Activated CD4-positive, alpha-beta T cell treated with anti-CD3 and anti-CD28 coated beads for 36 hours (primary cell): ENCODE data around the gene INSR. TPM values are rescaled to one million over a fixed set of nuclear protein-coding genes. Genes with fewer than 3 reads are reported as not detected.

Experiments used
- ATAC-seq: fragments of 200-7000 bp; cut with Tn5 transposase; one replicate; pipeline ENCODE4 v1.10.0; 2021; ENCODE audit warnings: mild to moderate bottlenecking, moderate library complexity
- CTCF ChIA-PET: fragments of 350-600 bp; sonication (Branson Sonifier 250); formaldehyde crosslinking; loops from one replicate; lab custom pipeline; 2021; ENCODE audit warnings: antibody characterized with exemption; lab: Charles Lee
- POLR2A ChIA-PET: fragments of 350-600 bp; sonication (Branson Sonifier 250); formaldehyde crosslinking; loops from one replicate; lab custom pipeline; 2021; ENCODE audit warnings: antibody characterized with exemption, inconsistent platforms; lab: Charles Lee
- DNase-seq: peaks from one replicate; pipeline ENCODE4 v3.0.0-alpha.2; 2020
- H3K27ac Mint-ChIP-seq: one replicate; pipeline ENCODE4 v1.8.0; 2021; ENCODE audit warnings: mixed read lengths
- H3K27me3 Mint-ChIP-seq: one replicate; pipeline ENCODE4 v1.8.0; 2021; ENCODE audit warnings: mixed read lengths
- H3K36me3 Mint-ChIP-seq: one replicate; pipeline ENCODE4 v1.8.0; 2021; ENCODE audit warnings: low read depth, mixed read lengths
- H3K4me1 Mint-ChIP-seq: one replicate; pipeline ENCODE4 v1.8.0; 2021; ENCODE audit warnings: mixed read lengths
- H3K4me3 Mint-ChIP-seq: one replicate; pipeline ENCODE4 v1.8.0; 2021; ENCODE audit warnings: mild to moderate bottlenecking, moderate library complexity, mixed read lengths
- H3K9me3 Mint-ChIP-seq: one replicate; pipeline ENCODE4 v1.8.0; 2021; ENCODE audit warnings: low read depth, mixed read lengths
- intact Hi-C, 2 experiments: fragments of 100-400 bp; cut with DNase I in 1 of 2; cut with micrococcal nuclease in 1 of 2; formaldehyde crosslinking; loops; one replicate each; pipeline versions ENCODE4 v1.14.2 to v1.15.1; 2022 to 2024; cut with DNase I, micrococcal nuclease
- total RNA-seq, 2 experiments: library from RNA; stranded (reverse); gene quantifications; one replicate each; pipeline ENCODE4 v1.2.3, GENCODE V29; 2021

The INSR gene
- total RNA-seq, 2 experiments from 2014 or later, result 3.5 to 4.2 TPM

DNA sequence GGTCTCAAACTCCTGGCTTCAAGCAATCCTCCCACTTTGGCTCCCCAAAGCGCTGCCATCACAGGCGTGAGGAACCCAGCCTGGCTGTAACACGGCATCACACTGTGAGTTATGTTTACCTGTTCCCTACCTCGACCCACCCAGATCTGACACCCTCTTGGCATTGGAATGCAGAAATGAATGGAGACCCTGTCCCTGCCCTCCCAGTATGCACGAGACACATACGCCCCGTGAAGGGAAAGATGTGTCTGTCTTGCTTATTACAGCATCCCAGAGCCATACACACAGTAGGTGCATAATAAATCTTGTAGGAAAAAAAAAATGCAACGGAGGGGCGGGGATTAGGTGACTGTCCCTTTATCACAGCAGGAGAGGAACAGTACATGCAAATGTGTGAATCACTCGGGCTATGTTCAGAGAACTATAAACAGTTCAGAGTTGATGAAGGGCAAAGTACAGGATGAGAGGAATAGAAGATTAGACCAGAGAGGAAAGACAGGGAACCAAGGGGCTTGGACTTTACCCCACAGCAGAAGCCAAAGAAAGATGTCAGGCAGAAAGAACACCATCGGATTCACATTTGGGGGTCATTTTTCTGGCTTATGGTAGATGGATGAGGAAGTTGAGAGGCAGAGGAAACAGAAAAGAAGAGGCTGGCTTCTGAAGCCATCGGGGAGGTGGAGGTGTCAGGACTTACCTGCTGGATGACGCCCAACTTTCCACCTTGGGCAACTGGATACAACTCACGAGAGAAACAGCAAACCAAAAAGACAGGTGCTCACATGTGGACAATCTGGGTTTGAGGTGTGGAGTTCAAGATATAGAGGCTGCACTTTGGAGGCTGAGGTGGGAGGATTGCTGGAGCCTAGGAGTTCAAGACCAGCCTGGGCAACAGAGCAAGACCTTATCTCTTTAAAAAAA is 94.3 kb downstream of the INSR start:
- Mint-ChIP-seq H3K27me3 (peaks cover 13% of the 10 kb centered on the region), H3K4me1 (peaks cover 16% of the 10 kb centered on the region), H3K4me3 (no peak overlapping the region), H3K36me3 (no peaks in the 10 kb centered on the region), H3K9me3 (no peaks in the 10 kb centered on the region), H3K27ac (no peak overlapping the region)
- ChIA-PET POLR2A (interaction anchor here (0.7 kb wide), 1 partner anchor 16 kb away, joined by 6 read pairs; no protein-coding TSS in a partner anchor), CTCF (interaction anchor here (0.6 to 1.3 kb wide), 4 partner anchors 9 to 729 kb away, joined by 3 to 4 read pairs (median 4); no protein-coding TSS in a partner anchor)
- DNase-seq (no peak), ATAC-seq (no peak)
- intact Hi-C loops, result loop anchor here (2.0 to 5.0 kb wide), 6 partner anchors 15 to 1513 kb away; partner anchors contain the start of genes ARHGEF18 (in 1 of the 2) and RANBP3 (in 1 of the 2)

DNA sequence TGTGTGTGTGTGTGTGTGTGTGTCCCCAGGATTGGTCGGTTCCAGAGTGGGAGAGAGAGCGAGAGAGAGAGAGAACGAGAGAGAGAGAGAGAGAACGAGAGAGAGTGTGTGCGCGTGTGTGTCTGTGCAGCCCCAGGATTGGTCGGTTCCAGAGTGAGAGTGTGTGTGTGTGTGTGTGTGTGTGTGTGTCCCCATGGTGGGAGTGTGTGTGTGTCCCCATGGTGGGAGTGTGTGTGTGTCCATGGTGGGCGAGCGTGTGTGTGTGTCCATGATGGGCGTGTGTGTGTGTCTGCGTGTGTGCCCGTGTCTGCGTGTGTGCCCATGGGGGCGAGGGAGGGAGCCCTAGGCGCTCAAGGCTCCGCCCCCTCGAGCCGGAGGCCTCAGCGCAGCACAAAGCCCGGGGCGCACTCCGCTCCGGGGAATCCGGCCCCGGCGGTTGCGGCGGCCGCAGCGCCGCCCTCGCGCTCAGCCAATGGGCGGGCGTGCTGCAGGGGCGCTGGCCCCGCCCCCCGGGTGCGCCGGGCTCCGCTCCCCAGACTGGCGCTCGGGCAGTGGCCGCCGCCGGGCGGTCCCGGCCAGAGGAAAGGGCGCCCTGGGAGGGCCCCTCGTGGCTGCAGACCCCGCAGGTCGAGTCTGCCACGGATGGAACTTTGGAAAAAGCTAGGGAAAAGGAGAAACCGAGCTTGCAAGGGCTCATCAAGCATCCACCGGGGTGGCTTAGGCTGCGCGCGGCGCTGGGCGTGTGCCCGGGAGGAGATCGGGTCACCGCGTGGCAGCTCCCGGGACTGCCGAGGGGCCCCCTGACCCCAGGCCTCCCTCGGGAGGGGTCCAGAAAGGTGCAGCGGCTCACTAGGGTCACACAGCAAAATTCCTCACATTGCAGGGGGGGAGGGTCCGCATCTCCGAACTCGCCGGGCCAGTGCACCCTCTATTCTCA is 96.2 kb downstream of the INSR start:
- DNase-seq (peak; percentile 95), ATAC-seq (peak; percentile 84)
- Mint-ChIP-seq H3K27ac (peak overlapping the region; percentile 88), H3K27me3 (peaks cover 21% of the 10 kb centered on the region), H3K4me3 (peak overlapping the region; percentile 77), H3K9me3 (no peaks in the 10 kb centered on the region), H3K36me3 (no peaks in the 10 kb centered on the region), H3K4me1 (peaks cover 16% of the 10 kb centered on the region)
- intact Hi-C loops, result loop anchor here (1.0 to 5.0 kb wide), 13 partner anchors 12 to 1511 kb away; partner anchors contain the start of genes INSR (in 2 of the 2), ARHGEF18 (in 1 of the 2), PET100 (in 1 of the 2) and PNPLA6 (in 1 of the 2)
- POLR2A ChIA-PET, result no interaction called here
- CTCF ChIA-PET, result no interaction called here

DNA sequence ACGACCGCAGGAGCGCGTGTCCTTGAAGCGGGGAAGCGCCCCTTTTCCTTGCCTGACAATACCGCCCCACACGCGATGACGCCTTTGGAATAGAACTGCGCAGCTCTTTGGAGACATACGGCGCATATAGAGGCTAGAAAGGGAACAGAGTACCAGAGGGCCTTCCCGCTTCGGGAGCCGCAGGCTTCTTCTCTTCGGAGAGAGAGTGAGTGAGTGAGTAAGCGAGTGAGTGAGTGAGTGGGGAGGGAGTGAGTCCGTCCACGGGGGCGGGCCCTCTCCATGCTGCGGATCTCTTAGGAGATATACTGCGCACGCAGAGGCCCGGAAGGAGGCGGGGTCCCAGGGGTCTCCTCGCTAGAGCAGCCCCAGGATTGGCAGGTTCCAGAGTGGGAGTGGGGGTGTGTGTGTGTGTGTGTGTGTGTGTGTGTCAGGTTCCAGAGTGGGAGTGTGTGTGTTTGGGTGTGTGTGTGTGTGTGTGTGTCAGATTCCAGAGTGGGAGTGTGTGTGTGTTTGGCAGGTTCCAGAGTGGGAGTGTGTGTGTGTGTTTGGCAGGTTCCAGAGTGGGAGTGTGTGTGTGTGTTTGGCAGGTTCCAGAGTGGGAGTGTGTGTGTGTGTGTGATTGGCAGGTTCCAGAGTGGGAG is 97.0 kb downstream of the INSR start:
- no peaks in the 10 kb centered on the region for H3K9me3 Mint-ChIP-seq
- H3K36me3 Mint-ChIP-seq, result no peaks in the 10 kb centered on the region
- H3K27ac Mint-ChIP-seq, result peak overlapping the region; percentile 88
- peaks cover 24% of the 10 kb centered on the region for H3K27me3 Mint-ChIP-seq
- ChIA-PET CTCF (interaction anchor here (1.3 kb wide), 1 partner anchor 10 kb away, joined by 4 read pairs; no protein-coding TSS in a partner anchor), POLR2A (interaction anchor here (0.5 to 1.1 kb wide), 2 partner anchors 12 to 200 kb away, joined by 3 to 7 read pairs; no protein-coding TSS in a partner anchor)
- ATAC-seq, result peak; percentile 80
- DNase-seq, result peak; percentile 96
- peaks cover 22% of the 10 kb centered on the region for H3K4me1 Mint-ChIP-seq
- intact Hi-C loops, result loop anchor here (1.0 to 5.0 kb wide), 7 partner anchors 11 to 1510 kb away; partner anchors contain the start of genes ARHGEF18 (in 1 of the 2), PNPLA6 (in 1 of the 2) and RANBP3 (in 1 of the 2)
- H3K4me3 Mint-ChIP-seq, result peak overlapping the region; percentile 77

DNA sequence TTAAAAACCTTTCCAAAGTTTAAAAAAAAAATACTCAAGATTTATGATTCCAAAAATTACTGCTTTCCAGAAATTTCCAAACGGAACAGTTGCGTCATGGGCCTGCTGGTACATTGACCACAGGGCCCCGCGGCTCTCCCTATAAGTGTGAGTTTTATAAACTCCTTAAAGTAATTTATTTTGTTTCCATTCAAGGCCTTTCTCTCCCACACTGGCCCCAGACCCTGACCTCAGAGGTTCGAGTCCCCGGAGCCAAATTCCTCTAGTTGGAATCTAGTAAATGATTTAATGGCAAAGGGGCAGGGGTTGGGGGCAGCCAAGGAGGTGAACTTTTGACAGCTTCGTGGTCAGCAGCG is 97.5 kb downstream of the INSR start:
- no peaks in the 10 kb centered on the region for H3K9me3 Mint-ChIP-seq
- no peaks in the 10 kb centered on the region for H3K36me3 Mint-ChIP-seq
- ChIA-PET CTCF (interaction anchor here (0.7 to 1.3 kb wide), 3 partner anchors 10 to 187 kb away, joined by 3 to 4 read pairs (median 3); no protein-coding TSS in a partner anchor), POLR2A (interaction anchor here (0.5 to 1.1 kb wide), 2 partner anchors 12 to 201 kb away, joined by 3 to 7 read pairs; no protein-coding TSS in a partner anchor)
- intact Hi-C loops, result loop anchor here (1.0 to 5.0 kb wide), 7 partner anchors 10 to 1509 kb away; partner anchors contain the start of genes ARHGEF18 (in 1 of the 2), PNPLA6 (in 1 of the 2) and RANBP3 (in 1 of the 2)
- H3K4me1 Mint-ChIP-seq, result peaks cover 27% of the 10 kb centered on the region
- ATAC-seq, result no peak
- no peak for DNase-seq
- peak overlapping the region; percentile 77 for H3K4me3 Mint-ChIP-seq
- peak overlapping the region; percentile 88 for H3K27ac Mint-ChIP-seq
- peaks cover 24% of the 10 kb centered on the region for H3K27me3 Mint-ChIP-seq

DNA sequence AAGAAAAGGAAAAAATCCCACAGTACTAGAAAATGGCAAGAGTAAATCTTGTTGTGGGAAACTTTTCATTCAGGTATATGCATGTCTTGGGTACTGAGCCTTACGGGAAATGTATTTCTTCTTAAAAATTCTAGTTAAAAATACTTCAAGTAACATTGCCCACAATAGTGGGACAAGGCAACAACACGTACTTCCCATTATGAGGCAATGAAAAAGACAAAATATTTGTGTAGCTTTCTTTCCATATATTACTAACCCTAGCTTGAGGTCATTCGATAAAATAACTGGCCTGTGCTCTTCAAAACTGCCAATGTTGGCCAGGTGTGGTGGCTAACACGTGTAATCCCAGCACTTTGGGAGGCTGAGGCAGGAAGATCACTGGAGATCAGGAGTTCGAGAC is 99.2 kb downstream of the INSR start:
- DNase-seq (no peak), ATAC-seq (no peak)
- Mint-ChIP-seq H3K27me3 (peaks cover 22% of the 10 kb centered on the region), H3K4me1 (peaks cover 30% of the 10 kb centered on the region), H3K27ac (no peak overlapping the region), H3K9me3 (no peaks in the 10 kb centered on the region), H3K36me3 (no peaks in the 10 kb centered on the region), H3K4me3 (no peak overlapping the region)
- intact Hi-C loops, result loop anchor here (5.0 kb wide), 5 partner anchors 147 to 1508 kb away; partner anchors contain the start of genes ARHGEF18 (in 1 of the 2) and RANBP3 (in 1 of the 2)
- POLR2A ChIA-PET, result no interaction called here
- CTCF ChIA-PET, result interaction anchor here (0.9 kb wide), 1 partner anchor 11 kb away, joined by 3 read pairs; no protein-coding TSS in a partner anchor

DNA sequence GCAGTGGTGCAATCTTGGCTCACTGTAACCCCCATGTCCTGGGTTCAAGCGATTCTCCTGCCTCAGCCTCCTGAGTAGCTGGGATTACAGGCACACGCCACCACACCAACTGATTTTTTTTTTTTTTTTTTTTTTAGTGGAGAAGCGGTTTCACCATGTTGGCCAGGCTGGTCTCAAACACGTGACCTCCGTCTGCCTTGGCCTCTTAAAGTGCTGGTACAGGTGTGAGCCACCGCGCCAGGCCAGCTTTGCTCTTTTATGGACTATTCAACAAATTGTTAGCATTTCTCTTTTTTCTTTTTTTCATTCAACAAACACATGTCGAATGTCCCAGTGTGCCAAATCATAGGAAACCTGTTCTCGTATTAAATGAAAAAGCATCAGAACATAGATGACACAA is 99.6 kb downstream of the INSR start:
- ChIA-PET CTCF (interaction anchor here (0.9 kb wide), 1 partner anchor 11 kb away, joined by 3 read pairs; no protein-coding TSS in a partner anchor), POLR2A (no interaction called here)
- no peak overlapping the region for H3K4me3 Mint-ChIP-seq
- no peaks in the 10 kb centered on the region for H3K9me3 Mint-ChIP-seq
- ATAC-seq, result no peak
- intact Hi-C loops, result no loop called here
- DNase-seq, result no peak
- peaks cover 27% of the 10 kb centered on the region for H3K4me1 Mint-ChIP-seq
- peaks cover 17% of the 10 kb centered on the region for H3K27me3 Mint-ChIP-seq
- no peak overlapping the region for H3K27ac Mint-ChIP-seq
- no peaks in the 10 kb centered on the region for H3K36me3 Mint-ChIP-seq

DNA sequence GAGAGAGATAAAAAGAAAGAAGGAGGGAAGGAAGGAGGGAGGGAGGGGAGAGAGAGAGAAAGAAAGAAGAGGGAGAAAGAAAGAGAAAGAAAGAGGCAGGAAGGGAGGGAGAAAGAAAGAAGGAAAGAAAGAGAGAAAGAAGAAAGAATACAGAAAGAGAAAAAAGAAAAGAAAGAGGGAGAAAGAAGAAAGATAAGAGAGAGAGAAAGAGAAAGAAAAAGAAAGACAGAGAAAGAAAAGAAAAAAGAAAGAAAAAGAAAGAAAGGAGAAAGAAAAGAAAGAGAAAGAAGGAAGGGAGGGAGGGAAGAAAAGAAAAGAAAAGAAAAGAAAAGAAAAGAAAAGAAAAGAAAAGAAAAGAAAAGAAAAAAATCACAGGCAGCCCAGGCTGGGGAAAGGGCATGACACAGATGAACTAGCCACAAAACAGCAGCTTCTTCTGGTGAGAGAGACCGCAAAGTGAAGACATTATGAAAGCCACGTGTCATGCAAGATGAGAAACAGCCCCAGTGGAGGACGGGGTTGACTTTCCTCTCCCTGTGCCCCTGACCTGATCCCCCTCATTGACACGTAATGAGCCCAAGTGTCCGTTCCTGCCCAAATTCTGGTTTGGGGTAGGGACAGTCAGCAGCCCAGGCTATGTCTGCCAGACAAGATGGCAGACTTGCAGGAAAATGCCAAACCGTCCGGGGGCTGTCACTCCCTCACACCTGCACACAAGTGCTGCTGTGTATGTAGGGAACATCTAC is 102.1 kb downstream of the INSR start:
- ChIA-PET POLR2A (no interaction called here), CTCF (interaction anchor here (0.8 kb wide), 1 partner anchor 9 kb away, joined by 3 read pairs; no protein-coding TSS in a partner anchor)
- peak; percentile 63 for ATAC-seq
- peak overlapping the region; percentile 19 for H3K27ac Mint-ChIP-seq
- peak overlapping the region; percentile 32 for H3K4me3 Mint-ChIP-seq
- H3K36me3 Mint-ChIP-seq, result no peaks in the 10 kb centered on the region
- no peaks in the 10 kb centered on the region for H3K9me3 Mint-ChIP-seq
- DNase-seq, result peak; percentile 68
- intact Hi-C loops, result loop anchor here in 1 of 2 experiments (2.0 kb wide), 1 partner anchor 13 kb away; no protein-coding TSS in a partner anchor
- peaks cover 23% of the 10 kb centered on the region for H3K4me1 Mint-ChIP-seq
- H3K27me3 Mint-ChIP-seq, result peaks cover 13% of the 10 kb centered on the region

DNA sequence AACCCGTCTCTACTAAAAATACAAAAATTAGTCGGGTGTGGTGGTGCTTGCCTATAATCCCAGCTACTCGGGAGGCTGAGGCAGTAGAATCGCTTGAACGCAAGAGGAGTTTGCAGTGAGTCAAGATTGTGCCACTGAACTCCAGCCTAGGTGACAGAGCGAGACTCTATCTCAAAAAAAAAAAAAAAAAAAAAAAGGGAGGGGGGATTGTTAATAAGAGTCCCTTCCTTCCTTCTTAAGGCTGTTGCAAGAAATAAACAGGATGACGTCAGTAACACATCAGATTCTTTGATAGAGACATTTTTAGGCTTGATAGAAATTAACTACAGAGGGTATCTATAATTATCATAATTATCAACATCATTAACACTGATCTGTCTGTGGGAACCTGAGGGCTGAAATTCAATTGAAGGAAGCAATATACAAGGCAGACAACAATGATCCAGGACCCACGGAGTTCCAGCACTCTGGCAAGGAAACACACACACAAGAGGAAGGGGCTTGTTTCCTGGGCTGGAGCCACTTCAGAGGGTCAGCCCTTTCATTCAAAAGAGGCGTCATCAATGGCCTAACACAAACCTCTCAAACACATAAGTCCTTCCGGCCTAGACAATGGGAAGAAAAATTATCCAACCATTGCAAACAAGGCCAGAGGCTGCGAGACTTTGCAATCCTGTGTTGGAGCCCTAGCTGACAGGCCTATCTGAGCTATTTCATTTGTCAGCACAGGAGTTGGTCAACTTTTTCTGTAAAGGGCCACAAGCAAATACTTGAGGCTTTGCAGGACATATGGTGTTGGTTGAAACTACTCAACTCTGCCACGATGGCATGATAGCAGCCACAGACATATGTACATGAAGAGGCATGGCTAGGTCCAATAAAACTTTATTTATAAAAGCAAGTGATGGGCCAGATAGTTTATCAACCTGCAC is 105.2 kb downstream of the INSR start:
- no peaks in the 10 kb centered on the region for H3K36me3 Mint-ChIP-seq

More for the DNA sequence above, 105.2 kb downstream of the INSR start:
- no peak overlapping the region for H3K27ac Mint-ChIP-seq
- ChIA-PET CTCF (interaction anchor here (1.7 kb wide), 1 partner anchor 152 kb away, joined by 7 read pairs; no protein-coding TSS in a partner anchor), POLR2A (interaction anchor here (0.6 kb wide), 1 partner anchor 102 kb away, joined by 3 read pairs; no protein-coding TSS in a partner anchor)
- no peaks in the 10 kb centered on the region for H3K9me3 Mint-ChIP-seq
- H3K4me3 Mint-ChIP-seq, result no peak overlapping the region
- H3K4me1 Mint-ChIP-seq, result peaks cover 39% of the 10 kb centered on the region
- peaks cover 10% of the 10 kb centered on the region for H3K27me3 Mint-ChIP-seq
- intact Hi-C loops, result no loop called here
- DNase-seq, result no peak
- ATAC-seq, result no peak
